Astrocyte (in vitro differentiated cells and primary cell): Measurements from ENCODE around the gene NGFR. TPM values are rescaled to one million over a fixed set of nuclear protein-coding genes. Genes with fewer than 3 reads are reported as not detected.

Source experiments
- DNase-seq: peaks from one replicate; pipeline ENCODE4 v3.0.0-alpha.2; 2010; ENCODE audit warnings: low read depth
- FAIRE-seq: peaks from 2 replicates; lab custom pipeline; 2011; peaks lifted over from hg19 to GRCh38; lab: Jason Lieb, UNC
- H2AFZ ChIP-seq: 2 replicates; pipeline ENCODE4 v1.6.0; 2012; ENCODE audit warnings: low read depth, low read length, inconsistent platforms
- H3K27ac ChIP-seq: 2 replicates; pipeline ENCODE4 v1.5.1; 2011; ENCODE audit warnings: low read depth, low read length, inconsistent platforms
- H3K27me3 ChIP-seq: 2 replicates; pipeline ENCODE4 v1.6.0; 2011; ENCODE audit warnings: low read length, inconsistent platforms; ENCODE audit not compliant: insufficient read depth
- H3K36me3 ChIP-seq: 2 replicates; pipeline ENCODE4 v1.5.1; 2011; ENCODE audit warnings: low read length, inconsistent platforms; ENCODE audit not compliant: insufficient read depth
- H3K4me1 ChIP-seq: 2 replicates; pipeline ENCODE4 v1.5.1; 2011; ENCODE audit warnings: low read length, inconsistent platforms; ENCODE audit not compliant: insufficient read depth
- H3K4me2 ChIP-seq: 2 replicates; pipeline ENCODE4 v1.6.0; 2012; ENCODE audit warnings: low read length, inconsistent platforms
- H3K4me3 ChIP-seq: 2 replicates; pipeline ENCODE4 v1.5.1; 2011; ENCODE audit warnings: low read depth, mild to moderate bottlenecking, low read length, inconsistent platforms; ENCODE audit not compliant: insufficient read depth
- H3K79me2 ChIP-seq: 2 replicates; pipeline ENCODE4 v1.6.0; 2012; ENCODE audit warnings: mild to moderate bottlenecking, low read length, inconsistent platforms; ENCODE audit not compliant: insufficient read depth
- H3K9ac ChIP-seq: 2 replicates; pipeline ENCODE4 v1.6.0; 2012; ENCODE audit warnings: mild to moderate bottlenecking, low read length, inconsistent platforms
- H3K9me3 ChIP-seq: 2 replicates; pipeline ENCODE4 v1.5.1; 2012; ENCODE audit warnings: low read depth, mild to moderate bottlenecking, low read length, inconsistent platforms; ENCODE audit not compliant: insufficient read depth
- H4K20me1 ChIP-seq: 2 replicates; pipeline ENCODE4 v1.6.0; 2012; ENCODE audit warnings: low read length, inconsistent platforms; ENCODE audit not compliant: insufficient read depth
- H3K27ac Mint-ChIP-seq: one replicate; pipeline ENCODE4 v1.8.0; 2021; ENCODE audit warnings: mild to moderate bottlenecking, mixed read lengths; ENCODE audit not compliant: unreplicated experiment
- H3K27me3 Mint-ChIP-seq: one replicate; pipeline ENCODE4 v1.8.0; 2021; ENCODE audit warnings: low read depth, mixed read lengths; ENCODE audit not compliant: unreplicated experiment
- H3K36me3 Mint-ChIP-seq: one replicate; pipeline ENCODE4 v1.8.0; 2021; ENCODE audit warnings: low read depth, mixed read lengths; ENCODE audit not compliant: unreplicated experiment
- H3K4me1 Mint-ChIP-seq: one replicate; pipeline ENCODE4 v1.8.0; 2021; ENCODE audit warnings: low read depth, mixed read lengths; ENCODE audit not compliant: unreplicated experiment
- H3K4me3 Mint-ChIP-seq: one replicate; pipeline ENCODE4 v1.8.0; 2021; ENCODE audit warnings: mild to moderate bottlenecking, moderate library complexity, mixed read lengths; ENCODE audit not compliant: unreplicated experiment
- H3K9me3 Mint-ChIP-seq: one replicate; pipeline ENCODE4 v1.8.0; 2021; ENCODE audit warnings: mild to moderate bottlenecking, mixed read lengths; ENCODE audit not compliant: unreplicated experiment
- EZH2 ChIP-seq: IDR thresholded peaks from 2 replicates; pipeline ENCODE4 v1.6.1; 2012; ENCODE audit warnings: mild to moderate bottlenecking, low read length, inconsistent platforms; ENCODE audit not compliant: insufficient read depth
- total RNA-seq: library from RNA; stranded (reverse); gene quantifications from 2 replicates; pipeline ENCODE4 v1.2.1, GENCODE V29; 2021
- TF ChIP-seq, protein P1 (sequence below): IDR thresholded peaks from 2 replicates; pipeline ENCODE4 v1.5.1; 2011; ENCODE audit warnings: low read depth, mild to moderate bottlenecking, inconsistent platforms, low read length, moderate library complexity; ENCODE audit not compliant: insufficient read depth

NGFR gene
- total RNA-seq, 1 donor from 2014 or later: 0.64 TPM

DNA sequence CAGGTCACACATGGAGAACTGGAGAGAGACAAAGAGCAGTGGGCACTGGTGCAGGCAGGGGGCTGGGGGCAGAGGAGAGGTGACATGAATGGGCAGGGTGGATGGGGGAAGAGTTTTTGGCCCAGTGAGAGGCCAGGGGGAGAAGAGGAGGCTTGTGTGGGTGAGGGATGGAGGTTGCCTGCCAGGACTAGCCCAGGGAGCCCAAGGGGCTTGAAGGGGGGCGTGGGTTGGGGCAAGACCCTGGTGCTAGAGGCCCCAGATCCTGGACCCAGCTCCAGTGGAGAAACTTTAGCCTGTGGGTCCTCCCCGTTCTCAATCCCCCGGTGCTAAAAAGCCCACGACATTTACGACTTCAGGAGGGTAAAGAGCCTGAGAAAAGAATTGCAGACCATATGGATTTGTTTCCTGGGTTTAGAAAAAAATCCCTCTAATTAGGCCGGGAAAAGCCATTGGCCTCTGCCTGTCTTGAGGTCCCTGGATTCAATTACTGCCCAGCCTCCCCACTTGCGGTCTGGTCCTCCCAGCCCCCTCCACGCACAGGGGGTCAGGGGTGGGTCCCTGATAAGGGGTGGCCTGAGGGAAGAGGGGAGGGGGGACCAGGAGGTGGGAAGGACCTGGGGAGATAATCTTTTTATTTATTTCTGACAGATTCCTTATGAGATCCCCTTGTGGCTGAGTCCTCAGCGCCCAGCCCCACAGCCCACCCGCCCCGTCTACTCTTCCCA is 33.0 kb downstream of the NGFR start:
- H3K4me1 ChIP-seq: no peaks in the 10 kb centered on the region
- H3K27me3 ChIP-seq: peaks cover 42% of the 10 kb centered on the region
- peaks cover 74% of the 10 kb centered on the region for H3K27me3 Mint-ChIP-seq
- H3K27ac ChIP-seq: no peak overlapping the region
- no peak overlapping the region for H2AFZ ChIP-seq
- H3K4me3 ChIP-seq: no peak overlapping the region
- TF ChIP-seq, protein P1, sequence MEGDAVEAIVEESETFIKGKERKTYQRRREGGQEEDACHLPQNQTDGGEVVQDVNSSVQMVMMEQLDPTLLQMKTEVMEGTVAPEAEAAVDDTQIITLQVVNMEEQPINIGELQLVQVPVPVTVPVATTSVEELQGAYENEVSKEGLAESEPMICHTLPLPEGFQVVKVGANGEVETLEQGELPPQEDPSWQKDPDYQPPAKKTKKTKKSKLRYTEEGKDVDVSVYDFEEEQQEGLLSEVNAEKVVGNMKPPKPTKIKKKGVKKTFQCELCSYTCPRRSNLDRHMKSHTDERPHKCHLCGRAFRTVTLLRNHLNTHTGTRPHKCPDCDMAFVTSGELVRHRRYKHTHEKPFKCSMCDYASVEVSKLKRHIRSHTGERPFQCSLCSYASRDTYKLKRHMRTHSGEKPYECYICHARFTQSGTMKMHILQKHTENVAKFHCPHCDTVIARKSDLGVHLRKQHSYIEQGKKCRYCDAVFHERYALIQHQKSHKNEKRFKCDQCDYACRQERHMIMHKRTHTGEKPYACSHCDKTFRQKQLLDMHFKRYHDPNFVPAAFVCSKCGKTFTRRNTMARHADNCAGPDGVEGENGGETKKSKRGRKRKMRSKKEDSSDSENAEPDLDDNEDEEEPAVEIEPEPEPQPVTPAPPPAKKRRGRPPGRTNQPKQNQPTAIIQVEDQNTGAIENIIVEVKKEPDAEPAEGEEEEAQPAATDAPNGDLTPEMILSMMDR: no peak
- TF ChIP-seq EZH2: no peak
- H3K4me1 Mint-ChIP-seq: no peaks in the 10 kb centered on the region
- no peaks in the 10 kb centered on the region for H3K9me3 Mint-ChIP-seq
- no peak for FAIRE-seq
- no peak overlapping the region for H3K4me3 Mint-ChIP-seq
- no peaks in the 10 kb centered on the region for H3K36me3 ChIP-seq
- DNase-seq: no peak
- H3K79me2 ChIP-seq: no peaks in the 10 kb centered on the region
- H3K4me2 ChIP-seq: no peak overlapping the region
- no peaks in the 10 kb centered on the region for H4K20me1 ChIP-seq
- no peak overlapping the region for H3K9ac ChIP-seq
- no peaks in the 10 kb centered on the region for H3K9me3 ChIP-seq
- H3K36me3 Mint-ChIP-seq: peaks cover 2% of the 10 kb centered on the region
- no peak overlapping the region for H3K27ac Mint-ChIP-seq

DNA sequence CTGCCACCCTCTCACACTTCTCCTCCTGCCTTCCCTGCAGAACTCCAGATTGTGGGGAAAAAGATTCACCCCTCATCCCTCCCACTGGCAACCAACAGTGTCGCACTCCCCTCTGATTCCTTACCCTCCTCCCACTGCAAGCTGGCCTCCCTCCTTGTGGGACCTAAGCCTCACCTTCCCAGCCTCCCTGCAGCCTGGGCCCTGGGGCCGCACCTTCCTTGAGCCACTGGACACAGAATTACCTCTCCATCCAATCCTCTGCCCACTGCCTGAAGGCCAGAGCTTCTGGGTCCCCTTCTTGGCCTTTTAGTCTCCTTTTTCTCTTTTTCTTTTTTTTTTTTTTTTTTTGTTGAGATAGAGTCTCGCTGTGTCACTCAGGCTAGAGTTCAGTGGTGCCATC is 33.9 kb downstream of the NGFR start:
- Histone ChIP-seq H4K20me1 (no peaks in the 10 kb centered on the region), H2AFZ (no peak overlapping the region), H3K9ac (no peak overlapping the region), H3K4me3 (no peak overlapping the region), H3K36me3 (no peaks in the 10 kb centered on the region), H3K79me2 (no peaks in the 10 kb centered on the region), H3K4me2 (no peak overlapping the region), H3K27me3 (peaks cover 44% of the 10 kb centered on the region), H3K9me3 (no peaks in the 10 kb centered on the region), H3K4me1 (no peaks in the 10 kb centered on the region), H3K27ac (no peak overlapping the region)
- Mint-ChIP-seq H3K27me3 (peaks cover 76% of the 10 kb centered on the region), H3K9me3 (no peaks in the 10 kb centered on the region), H3K36me3 (peaks cover 2% of the 10 kb centered on the region), H3K4me3 (no peak overlapping the region), H3K4me1 (no peaks in the 10 kb centered on the region), H3K27ac (no peak overlapping the region)
- no peak for FAIRE-seq
- TF ChIP-seq, protein P1: no peak
- no peak for TF ChIP-seq EZH2
- no peak for DNase-seq

DNA sequence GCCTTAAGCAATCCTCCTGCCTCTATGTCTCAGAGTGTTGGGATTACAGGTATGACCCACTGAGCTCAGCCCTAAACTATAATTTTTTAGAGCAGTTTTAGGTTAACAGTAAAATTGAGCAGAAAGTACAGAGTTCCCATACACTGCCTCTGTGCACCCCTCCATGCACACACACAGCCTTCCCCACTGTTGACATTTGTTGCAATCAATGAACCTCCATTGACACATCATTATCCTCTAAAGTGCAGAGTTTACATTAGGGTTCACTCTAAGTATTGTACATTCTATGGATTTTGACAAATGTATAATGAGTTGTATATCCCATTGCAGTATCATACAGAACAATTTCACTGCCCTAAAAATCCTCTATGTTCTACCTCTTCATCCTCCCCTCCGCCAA is 35.0 kb downstream of the NGFR start:
- no peak for FAIRE-seq
- Mint-ChIP-seq H3K27ac (no peak overlapping the region), H3K4me3 (no peak overlapping the region), H3K27me3 (peaks cover 74% of the 10 kb centered on the region), H3K4me1 (no peaks in the 10 kb centered on the region), H3K36me3 (peaks cover 2% of the 10 kb centered on the region), H3K9me3 (no peaks in the 10 kb centered on the region)
- no peaks in the 10 kb centered on the region for H3K9me3 ChIP-seq
- H3K4me1 ChIP-seq: no peaks in the 10 kb centered on the region
- H3K27ac ChIP-seq: no peak overlapping the region
- H3K36me3 ChIP-seq: no peaks in the 10 kb centered on the region
- no peaks in the 10 kb centered on the region for H3K79me2 ChIP-seq
- TF ChIP-seq, protein P1: no peak
- no peak for TF ChIP-seq EZH2
- H3K4me2 ChIP-seq: no peak overlapping the region
- H4K20me1 ChIP-seq: no peaks in the 10 kb centered on the region
- peaks cover 46% of the 10 kb centered on the region for H3K27me3 ChIP-seq
- H2AFZ ChIP-seq: no peak overlapping the region
- no peak overlapping the region for H3K9ac ChIP-seq
- H3K4me3 ChIP-seq: no peak overlapping the region
- DNase-seq: no peak
